Left ventricle myocardium inferior (tissue), 1 donor: ENCODE results near the gene ANK3. TPM values are rescaled to one million over a fixed set of nuclear protein-coding genes. Genes with fewer than 3 reads are reported as not detected.

Experiments used
- DNase-seq: peaks from one replicate; pipeline ENCODE4 v3.0.0-alpha.2; 2020
- H3K27ac ChIP-seq: fragments of 200-600 bp; replicated peaks from 2 replicates; pipeline ENCODE4 v1.8.0; 2021
- H3K27me3 ChIP-seq: fragments of 200-600 bp; 2 replicates; pipeline ENCODE4 v1.8.0; 2021; ENCODE audit warnings: low read depth
- H3K36me3 ChIP-seq: fragments of 200-600 bp; 2 replicates; pipeline ENCODE4 v1.8.0; 2021
- H3K4me1 ChIP-seq: fragments of 200-600 bp; 2 replicates; pipeline ENCODE4 v1.8.0; 2021
- H3K4me3 ChIP-seq: fragments of 200-600 bp; 2 replicates; pipeline ENCODE4 v1.8.0; 2021; ENCODE audit warnings: mild to moderate bottlenecking, moderate library complexity
- H3K9me3 ChIP-seq: fragments of 200-600 bp; replicated peaks from 2 replicates; pipeline ENCODE4 v1.8.0; 2021
- CTCF ChIP-seq: fragments of 200-600 bp; IDR thresholded peaks from 2 replicates; pipeline ENCODE4 v1.8.0; 2021; ENCODE audit warnings: antibody characterized with exemption, mild to moderate bottlenecking, borderline replicate concordance
- intact Hi-C: fragments of 100-400 bp; cut with micrococcal nuclease; formaldehyde crosslinking; loops from one replicate; pipeline ENCODE4 v1.11.0; 2022
- total RNA-seq: library from RNA; stranded (reverse); fragmentation: NEBNext Ultra II Directional; extraction: Animal tissue kit (Norgen Biotek cat#: 25700); gene quantifications from one replicate; pipeline ENCODE4 v1.2.1, GENCODE V29; 2021
- donor health status: DM: no; HTN: yes; CAD: no; lungs with severe emphysema.

Gene ANK3
- total RNA-seq, 1 donor from 2014 or later, result 179 TPM

DNA sequence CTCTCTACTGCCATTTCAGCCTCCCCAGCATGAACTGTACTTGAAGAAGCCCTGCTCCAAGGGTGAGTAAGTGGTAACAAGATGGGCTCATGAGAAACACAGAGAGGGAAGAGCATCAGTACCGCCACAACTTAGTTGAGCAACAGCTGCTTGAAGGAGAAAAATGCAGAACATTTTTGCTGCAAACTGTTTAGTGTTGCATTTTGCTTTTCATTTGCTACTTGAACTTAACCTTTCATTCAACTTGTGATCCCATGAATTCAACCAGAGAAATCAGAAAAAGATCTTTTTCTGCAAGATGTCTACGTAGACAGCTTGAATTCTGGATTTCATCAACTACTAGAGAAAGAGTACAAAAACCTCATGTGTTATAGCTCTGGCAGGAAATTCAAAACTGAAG, 40.7 kb downstream of the ANK3 start:
- H3K4me3 ChIP-seq, result no peak overlapping the region
- no peaks in the 10 kb centered on the region for H3K9me3 ChIP-seq
- H3K27me3 ChIP-seq, result no peaks in the 10 kb centered on the region
- H3K27ac ChIP-seq, result no peak overlapping the region
- DNase-seq, result no peak
- TF ChIP-seq CTCF, result no peak
- peaks cover 22% of the 10 kb centered on the region for H3K4me1 ChIP-seq
- intact Hi-C loops, result no loop called here
- no peaks in the 10 kb centered on the region for H3K36me3 ChIP-seq

GRCh38 chr10:60347270-60347669, 42.4 kb downstream of the ANK3 start:
- Histone ChIP-seq H3K36me3 (no peaks in the 10 kb centered on the region), H3K27me3 (no peaks in the 10 kb centered on the region), H3K27ac (no peak overlapping the region), H3K9me3 (no peaks in the 10 kb centered on the region), H3K4me1 (peaks cover 13% of the 10 kb centered on the region), H3K4me3 (no peak overlapping the region)
- no peak for TF ChIP-seq CTCF
- no peak for DNase-seq
- intact Hi-C loops, result no loop called here

DNA sequence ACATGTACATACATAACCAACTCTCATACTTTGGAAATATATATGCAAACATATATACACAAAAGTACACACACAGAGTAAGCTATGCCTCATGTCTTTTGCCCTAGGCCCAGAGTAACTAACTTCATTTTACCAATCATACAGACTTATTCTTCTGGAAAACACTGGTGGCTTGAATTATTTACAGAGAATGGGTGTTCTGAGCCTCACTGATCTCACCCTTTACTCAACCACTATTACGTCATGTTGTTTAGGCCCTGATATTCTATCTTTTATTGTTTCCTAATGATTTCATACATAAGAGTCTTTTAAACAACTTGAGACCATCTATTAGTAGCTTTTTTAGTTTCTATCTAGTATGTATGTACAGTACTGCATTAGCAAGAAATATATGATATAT, 43.0 kb downstream of the ANK3 start:
- no peak for DNase-seq
- no peak overlapping the region for H3K27ac ChIP-seq
- intact Hi-C loops, result no loop called here
- H3K4me1 ChIP-seq, result peaks cover 12% of the 10 kb centered on the region
- no peak overlapping the region for H3K4me3 ChIP-seq
- no peak for TF ChIP-seq CTCF
- no peaks in the 10 kb centered on the region for H3K9me3 ChIP-seq
- no peaks in the 10 kb centered on the region for H3K27me3 ChIP-seq
- no peaks in the 10 kb centered on the region for H3K36me3 ChIP-seq

GRCh38 chr10:60343254-60343653, 46.4 kb downstream of the ANK3 start:
- H3K4me1 ChIP-seq, result no peaks in the 10 kb centered on the region
- intact Hi-C loops, result no loop called here
- TF ChIP-seq CTCF, result no peak

DNA sequence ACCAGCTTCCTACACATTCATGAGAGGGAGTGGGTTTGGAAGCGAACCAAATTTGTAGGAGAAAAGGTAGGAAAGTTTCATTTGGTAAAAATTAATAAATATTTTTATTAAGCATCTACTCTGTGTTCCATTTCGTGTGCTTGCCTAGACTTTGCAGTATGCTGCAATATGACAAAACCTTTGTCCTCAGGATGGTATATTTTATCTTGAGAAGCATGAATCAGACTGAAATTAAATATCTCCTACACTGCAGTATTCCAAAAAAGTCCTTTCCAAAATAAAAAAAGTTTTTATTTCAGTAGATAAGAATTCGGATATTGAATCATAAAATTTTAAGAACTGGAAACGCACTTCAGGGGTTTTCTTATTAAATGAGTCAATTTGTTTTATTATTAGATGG, 47.7 kb downstream of the ANK3 start:
- Histone ChIP-seq H3K27me3 (no peaks in the 10 kb centered on the region), H3K9me3 (no peaks in the 10 kb centered on the region), H3K4me1 (no peaks in the 10 kb centered on the region), H3K36me3 (no peaks in the 10 kb centered on the region), H3K27ac (no peak overlapping the region), H3K4me3 (no peak overlapping the region)
- no peak for TF ChIP-seq CTCF
- DNase-seq, result no peak
- intact Hi-C loops, result no loop called here

More at GRCh38 chr10:60343254-60343653, 46.4 kb downstream of the ANK3 start:
- H3K9me3 ChIP-seq, result no peaks in the 10 kb centered on the region
- DNase-seq, result no peak
- H3K4me3 ChIP-seq, result no peak overlapping the region
- H3K27me3 ChIP-seq, result no peaks in the 10 kb centered on the region
- H3K36me3 ChIP-seq, result no peaks in the 10 kb centered on the region
- no peak overlapping the region for H3K27ac ChIP-seq

GRCh38 chr10:60340973-60341372, 48.7 kb downstream of the ANK3 start:
- Histone ChIP-seq H3K4me1 (no peaks in the 10 kb centered on the region), H3K9me3 (no peaks in the 10 kb centered on the region), H3K27ac (no peak overlapping the region), H3K36me3 (no peaks in the 10 kb centered on the region), H3K27me3 (no peaks in the 10 kb centered on the region), H3K4me3 (no peak overlapping the region)
- intact Hi-C loops, result no loop called here
- DNase-seq, result no peak
- TF ChIP-seq CTCF, result no peak
